ENCODE data around the gene COL7A1.

COL7A1 gene

DNA sequence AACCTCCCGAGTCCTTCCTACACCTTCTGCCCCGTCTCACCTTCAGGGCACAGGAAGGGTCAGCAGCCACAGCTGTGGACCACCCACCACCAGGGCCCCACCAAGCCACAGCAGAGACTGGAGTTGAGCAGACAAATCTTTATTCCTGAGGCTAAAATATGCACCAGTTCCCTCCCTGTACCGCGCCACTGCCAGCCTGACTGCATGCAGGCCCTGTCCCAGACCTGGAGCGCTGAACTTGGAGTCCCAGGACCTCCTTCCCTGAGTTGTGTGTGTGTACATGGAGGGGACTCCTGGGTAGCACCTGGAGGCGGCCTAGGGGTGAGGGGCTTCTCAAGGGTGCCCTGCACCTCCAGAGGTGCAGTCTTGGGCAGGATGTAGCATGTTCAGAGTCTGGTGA lies 30.5 kb upstream of the COL7A1 start:
- ChIA-PET POLR2A (interaction anchor here (1.0 to 1.8 kb wide), 3 partner anchors 10 to 179 kb away, joined by 3 to 10 read pairs (median 4); partner anchors contain the start of genes ATRIP, SLC26A6 and UQCRC1), CTCF (no interaction called here)
- DNase-seq (ENCODE audit: extremely low spot score): no peak
- TF ChIP-seq SP1 (IDR thresholded peaks at IDR 0.05) (no peak), LEF1 (IDR thresholded peaks at IDR 0.05; ENCODE audit: borderline replicate concordance) (no peak), FOXK2 (IDR thresholded peaks at IDR 0.05) (no peak), ZNF384 (IDR thresholded peaks at IDR 0.05) (no peak), NFRKB (IDR thresholded peaks at IDR 0.05) (no peak), FOXA1 (IDR thresholded peaks at IDR 0.05) (no peak)
- TF ChIP-seq, protein P1, sequence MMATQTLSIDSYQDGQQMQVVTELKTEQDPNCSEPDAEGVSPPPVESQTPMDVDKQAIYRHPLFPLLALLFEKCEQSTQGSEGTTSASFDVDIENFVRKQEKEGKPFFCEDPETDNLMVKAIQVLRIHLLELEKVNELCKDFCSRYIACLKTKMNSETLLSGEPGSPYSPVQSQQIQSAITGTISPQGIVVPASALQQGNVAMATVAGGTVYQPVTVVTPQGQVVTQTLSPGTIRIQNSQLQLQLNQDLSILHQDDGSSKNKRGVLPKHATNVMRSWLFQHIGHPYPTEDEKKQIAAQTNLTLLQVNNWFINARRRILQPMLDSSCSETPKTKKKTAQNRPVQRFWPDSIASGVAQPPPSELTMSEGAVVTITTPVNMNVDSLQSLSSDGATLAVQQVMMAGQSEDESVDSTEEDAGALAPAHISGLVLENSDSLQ (IDR thresholded peaks at IDR 0.05): no peak

DNA sequence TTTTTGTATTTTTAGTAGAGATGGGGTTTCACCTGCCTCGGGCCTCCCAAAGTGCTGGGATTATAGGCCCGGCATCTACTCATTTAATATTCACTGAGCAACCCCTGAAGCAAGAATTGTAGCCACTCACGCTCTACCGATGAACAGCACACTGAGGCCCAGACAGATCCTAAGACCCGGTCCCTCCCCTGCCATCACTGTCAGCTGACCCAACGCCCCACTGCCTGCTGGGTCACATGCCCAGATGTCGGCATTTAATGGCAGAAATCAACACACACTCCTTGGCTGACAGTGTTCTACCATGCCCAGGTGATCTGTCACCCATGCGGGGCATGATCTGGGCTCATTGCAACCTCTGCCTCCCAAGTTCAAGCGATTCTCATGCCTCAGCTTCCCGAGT lies 29.6 kb upstream of the COL7A1 start:
- TF ChIP-seq FOXA1 (IDR thresholded peaks at IDR 0.05): no peak
- no peak for TF ChIP-seq SP1 (IDR thresholded peaks at IDR 0.05)
- no peak for TF ChIP-seq HDGF (IDR thresholded peaks at IDR 0.05; ENCODE audit: borderline replicate concordance)
- TF ChIP-seq FOXK2 (IDR thresholded peaks at IDR 0.05): no peak
- TF ChIP-seq ARNT (IDR thresholded peaks at IDR 0.05): no peak
- no peak for TF ChIP-seq NFRKB (IDR thresholded peaks at IDR 0.05)
- no peak for TF ChIP-seq SUZ12 (IDR thresholded peaks at IDR 0.05)
- TF ChIP-seq ELF4 (IDR thresholded peaks at IDR 0.05): no peak
- no peak for TF ChIP-seq TARDBP (IDR thresholded peaks at IDR 0.05)
- no peak for TF ChIP-seq LEF1 (IDR thresholded peaks at IDR 0.05; ENCODE audit: borderline replicate concordance)
- no peak for TF ChIP-seq L3MBTL2 (conservative IDR thresholded peaks at IDR 0.05)
- TF ChIP-seq FOXM1 (IDR thresholded peaks at IDR 0.05; ENCODE audit: borderline replicate concordance): no peak
- TF ChIP-seq, protein P1 (IDR thresholded peaks at IDR 0.05): no peak
- no peak for TF ChIP-seq BHLHE40 (IDR thresholded peaks at IDR 0.05; ENCODE audit: borderline replicate concordance)
- ChIA-PET CTCF (interaction anchor here (1.4 kb wide), 1 partner anchor 12 kb away, joined by 3 read pairs; no protein-coding TSS in a partner anchor), POLR2A (interaction anchor here (1.0 to 1.8 kb wide), 4 partner anchors 10 to 178 kb away, joined by 3 to 10 read pairs (median 4); partner anchors contain the start of genes ATRIP, SLC26A6 and UQCRC1)
- no peak for DNase-seq (ENCODE audit: extremely low spot score)

- TF ChIP-seq ZNF384 (IDR thresholded peaks at IDR 0.05) (no peak), CTBP1 (IDR thresholded peaks at IDR 0.05; ENCODE audit: borderline replicate concordance) (no peak)
- no peak for DNase-seq (ENCODE audit: extremely low spot score)
- ChIA-PET POLR2A (interaction anchor here (0.7 to 1.6 kb wide), 4 partner anchors 9 to 818 kb away, joined by 3 read pairs; partner anchors contain the start of gene SLC26A6), CTCF (interaction anchor here (0.9 to 1.4 kb wide), 2 partner anchors 13 to 14 kb away, joined by 3 to 4 read pairs; partner anchors contain the start of gene UQCRC1)
These were observed 28.9 kb upstream of the COL7A1 start for GRCh38 chr3:48623851-48624547.

DNA sequence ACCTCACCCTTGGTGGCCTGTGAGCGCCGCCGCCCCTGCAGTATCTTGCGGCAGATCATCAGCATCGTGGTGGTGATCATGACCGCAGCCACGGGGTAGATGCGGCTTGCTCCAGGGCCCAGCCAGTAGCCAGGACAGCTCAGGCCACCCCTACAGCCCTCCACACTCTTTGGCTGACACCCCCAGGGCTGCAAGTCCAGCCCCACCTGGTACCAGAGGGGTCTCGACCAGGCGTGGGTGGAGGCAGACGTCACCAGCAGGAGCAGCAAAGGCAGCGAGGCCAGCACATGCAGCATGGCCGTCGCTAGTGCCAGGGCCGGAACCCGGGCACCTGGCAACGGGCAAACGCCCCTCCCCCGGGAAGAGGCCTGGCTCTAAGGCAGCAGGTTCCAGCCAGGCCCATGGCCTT lies 26.3 kb upstream of the COL7A1 start, which contains the start of gene TMEM89:
TMEM89 (minus strand) TSS at position 309 of the 409 bp plus-strand sequence; CDS start at position 296, 13 bp downstream.
- ChIA-PET POLR2A (interaction anchor here (0.8 kb wide), 1 partner anchor 12 kb away, joined by 3 read pairs; the partner anchor contains the start of gene UQCRC1), CTCF (no interaction called here)
- TF ChIP-seq FOXA1 (IDR thresholded peaks at IDR 0.05) (no peak), ARNT (IDR thresholded peaks at IDR 0.05) (no peak), NFRKB (IDR thresholded peaks at IDR 0.05) (no peak), TARDBP (IDR thresholded peaks at IDR 0.05) (no peak), BHLHE40 (IDR thresholded peaks at IDR 0.05; ENCODE audit: borderline replicate concordance) (no peak), ZNF384 (IDR thresholded peaks at IDR 0.05) (no peak), SP1 (IDR thresholded peaks at IDR 0.05) (no peak), ELF4 (IDR thresholded peaks at IDR 0.05) (no peak), LEF1 (IDR thresholded peaks at IDR 0.05; ENCODE audit: borderline replicate concordance) (no peak), FOXK2 (IDR thresholded peaks at IDR 0.05) (no peak), L3MBTL2 (conservative IDR thresholded peaks at IDR 0.05) (no peak), HDGF (IDR thresholded peaks at IDR 0.05; ENCODE audit: borderline replicate concordance) (no peak), SUZ12 (IDR thresholded peaks at IDR 0.05) (no peak), FOXM1 (IDR thresholded peaks at IDR 0.05; ENCODE audit: borderline replicate concordance) (no peak), CTBP1 (IDR thresholded peaks at IDR 0.05; ENCODE audit: borderline replicate concordance) (no peak)
- TF ChIP-seq, protein P1 (IDR thresholded peaks at IDR 0.05): no peak
- DNase-seq (ENCODE audit: extremely low spot score): no peak

GRCh38 chr3:48619541-48620524 lies 24.7 kb upstream of the COL7A1 start:
- no peak for TF ChIP-seq ELF4 (IDR thresholded peaks at IDR 0.05)
- ChIA-PET CTCF (no interaction called here), POLR2A (no interaction called here)
- DNase-seq (ENCODE audit: extremely low spot score): no peak

GRCh38 chr3:48617559-48617958 lies 22.4 kb upstream of the COL7A1 start:
- TF ChIP-seq FOXM1 (IDR thresholded peaks at IDR 0.05; ENCODE audit: borderline replicate concordance): no peak
- no peak for TF ChIP-seq LEF1 (IDR thresholded peaks at IDR 0.05; ENCODE audit: borderline replicate concordance)
- TF ChIP-seq NFRKB (IDR thresholded peaks at IDR 0.05): no peak
- no peak for TF ChIP-seq HDGF (IDR thresholded peaks at IDR 0.05; ENCODE audit: borderline replicate concordance)
- TF ChIP-seq BHLHE40 (IDR thresholded peaks at IDR 0.05; ENCODE audit: borderline replicate concordance): no peak
- no peak for TF ChIP-seq L3MBTL2 (conservative IDR thresholded peaks at IDR 0.05)
- no peak for TF ChIP-seq ZNF384 (IDR thresholded peaks at IDR 0.05)
- no peak for TF ChIP-seq ELF4 (IDR thresholded peaks at IDR 0.05)
- TF ChIP-seq FOXK2 (IDR thresholded peaks at IDR 0.05): no peak
- no peak for TF ChIP-seq SUZ12 (IDR thresholded peaks at IDR 0.05)
- no peak for TF ChIP-seq ARNT (IDR thresholded peaks at IDR 0.05)
- no peak for TF ChIP-seq CTBP1 (IDR thresholded peaks at IDR 0.05; ENCODE audit: borderline replicate concordance)
- TF ChIP-seq, protein P1 (IDR thresholded peaks at IDR 0.05): no peak
- no peak for TF ChIP-seq FOXA1 (IDR thresholded peaks at IDR 0.05)
- no peak for TF ChIP-seq TARDBP (IDR thresholded peaks at IDR 0.05)
- ChIA-PET POLR2A (no interaction called here), CTCF (no interaction called here)
- DNase-seq (ENCODE audit: extremely low spot score): no peak
